Measurements from ENCODE around the gene ZAP70.
"Not testable (repeated sequence)": the region's sequence is repeated elsewhere in the genome, so short reads cannot be mapped to it uniquely, and the experiment has no call there.

ZAP70 gene

DNA sequence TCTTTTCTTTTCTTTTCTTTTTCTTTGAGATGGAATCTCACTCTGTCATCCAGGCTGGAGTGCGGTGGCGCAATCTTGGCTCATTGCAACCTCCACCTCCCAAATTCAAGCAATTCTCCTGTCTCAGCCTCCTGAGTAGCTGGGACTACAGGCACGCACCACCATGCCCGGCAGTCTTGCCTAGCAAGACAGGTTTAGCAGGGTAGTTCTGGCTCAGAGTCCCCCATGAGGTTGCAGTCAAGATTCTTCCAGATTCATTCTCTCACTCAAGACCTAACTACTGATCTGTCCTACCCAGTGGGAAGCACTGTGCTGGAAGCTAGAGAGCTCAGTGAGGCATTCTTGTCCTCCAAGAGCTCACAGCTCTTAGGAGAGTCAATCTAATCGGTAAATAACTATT is 17.6 kb upstream of the ZAP70 start:
- no peak for DNase-seq (ENCODE audit: low read depth, low spot score)
- no peak overlapping the region for H3K4me3 ChIP-seq (ENCODE audit: low read length)

DNA sequence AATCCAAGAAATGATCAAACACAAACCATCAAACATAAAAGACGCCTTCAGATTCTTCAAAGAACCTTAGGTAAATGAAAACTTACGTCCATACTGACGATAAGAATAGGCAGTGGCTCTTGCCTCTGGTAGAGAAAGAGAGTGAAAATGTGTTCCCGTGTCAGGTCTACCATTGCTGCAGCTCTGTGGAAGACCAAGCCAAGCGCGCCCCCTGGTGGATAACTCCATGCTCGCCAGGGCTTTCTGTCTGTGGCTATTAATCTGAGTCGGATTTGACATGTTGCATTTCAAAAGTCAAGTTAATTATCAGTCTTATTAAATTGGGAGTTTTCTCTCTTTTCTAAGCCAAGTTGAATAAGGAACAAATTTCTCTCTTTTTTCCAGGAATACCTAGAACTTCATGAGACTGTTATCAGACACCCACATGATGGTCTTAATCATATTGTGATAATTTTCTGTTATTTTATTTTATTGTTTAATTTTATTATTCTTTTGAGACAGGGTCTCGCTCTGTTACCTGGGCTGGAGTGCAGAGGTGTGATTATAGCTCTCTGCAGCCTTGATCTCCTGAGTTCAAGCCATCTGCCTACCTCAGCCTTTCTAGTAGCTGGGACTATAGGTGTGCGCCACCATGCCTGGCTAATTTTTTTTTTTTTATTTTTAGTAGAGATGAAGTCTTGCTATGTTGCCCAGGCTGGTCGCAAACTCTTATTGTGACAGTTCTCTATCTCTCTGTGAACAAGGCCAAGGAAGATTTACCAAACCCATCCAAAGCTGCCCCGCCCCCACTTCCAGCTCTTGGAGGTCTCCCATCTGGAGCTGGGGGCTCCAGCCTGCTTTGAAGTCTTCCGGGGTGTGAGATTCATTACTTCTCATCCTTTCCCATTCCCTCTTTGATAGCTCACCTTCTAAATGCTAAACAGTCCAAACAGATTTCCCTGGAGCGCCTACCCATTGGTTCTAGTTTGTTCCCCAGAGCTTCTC is 15.8 kb upstream of the ZAP70 start:
- peak; percentile 86 for DNase-seq (ENCODE audit: low read depth, low spot score)
- H3K4me3 ChIP-seq (ENCODE audit: low read length) = no peak overlapping the region

DNA sequence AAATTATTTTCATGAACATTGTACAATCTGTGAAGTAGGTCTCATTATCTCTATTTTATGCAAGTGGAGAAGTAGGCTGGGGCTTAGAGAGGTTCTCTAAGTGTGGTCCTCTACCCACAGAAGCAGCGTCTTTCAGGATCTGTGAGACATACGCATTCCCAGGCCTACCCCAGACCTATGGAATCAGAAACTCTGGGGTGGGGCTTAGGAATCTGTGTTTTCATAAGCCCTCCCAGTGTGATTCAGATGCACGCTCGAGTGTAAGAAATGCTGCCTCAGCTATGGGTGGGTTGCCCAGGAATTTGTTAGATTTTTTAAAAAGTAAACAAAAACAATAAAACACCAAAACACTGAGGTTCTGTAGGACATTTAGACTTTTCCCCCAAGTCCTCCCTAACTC is 14.8 kb upstream of the ZAP70 start:
- DNase-seq (ENCODE audit: low read depth, low spot score) = no peak
- H3K4me3 ChIP-seq (ENCODE audit: low read length) = no peak overlapping the region

DNA sequence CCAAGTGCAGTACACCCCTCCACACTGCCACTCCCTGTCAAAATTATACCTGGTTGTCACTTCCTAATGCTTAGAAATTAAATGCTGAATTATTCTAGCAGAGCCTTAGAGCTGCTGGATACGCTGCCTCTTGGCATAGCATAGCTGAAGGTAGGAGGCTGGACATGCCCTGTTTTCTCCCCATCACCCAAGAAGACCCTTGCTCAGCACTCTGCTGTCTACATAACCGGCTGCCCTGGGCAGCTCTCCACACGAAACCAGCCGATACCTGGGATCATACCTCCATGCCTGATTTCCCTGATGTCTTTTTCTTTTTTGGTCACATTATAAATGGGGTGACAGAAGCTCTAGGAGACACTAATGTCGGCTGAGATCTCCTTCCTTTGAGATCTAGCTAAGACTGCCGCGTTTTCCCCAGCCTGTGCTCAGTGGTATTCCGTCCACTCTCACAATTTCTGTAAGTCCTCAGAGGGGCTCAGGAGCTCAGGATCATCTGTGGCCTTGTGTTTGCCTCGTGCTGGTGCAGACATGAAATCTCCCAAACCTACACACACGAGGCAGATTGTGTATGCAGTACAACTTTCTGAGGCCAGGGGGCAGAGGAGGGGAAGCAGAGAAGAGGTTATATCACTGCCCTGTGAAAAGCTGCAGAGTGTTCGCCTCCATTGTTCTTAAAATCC is 13.5 kb upstream of the ZAP70 start:
- no peak overlapping the region for H3K4me3 ChIP-seq (ENCODE audit: low read length)
- peak; percentile 73 for DNase-seq (ENCODE audit: low read depth, low spot score)

DNA sequence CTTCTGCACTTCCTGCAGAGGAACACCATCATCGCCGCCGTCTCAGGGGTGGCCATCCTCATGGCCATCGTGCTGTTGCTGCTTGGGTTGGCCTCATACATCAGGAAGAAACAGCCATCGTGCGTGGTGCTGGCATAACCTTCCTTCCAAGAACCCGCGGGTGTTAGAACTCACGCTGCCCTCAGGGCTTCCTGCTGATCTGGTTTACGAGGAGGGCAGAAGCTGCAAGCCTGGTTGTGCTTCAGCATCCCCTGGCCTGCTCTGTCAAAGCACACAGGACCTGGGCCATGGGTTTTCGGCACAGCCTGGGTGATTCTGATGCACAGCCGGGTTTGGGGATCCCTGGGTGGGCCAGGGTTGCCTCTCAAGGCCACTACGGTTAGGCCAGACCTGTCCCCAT is 12.2 kb upstream of the ZAP70 start:
- H3K4me3 ChIP-seq (ENCODE audit: low read length) = no peak overlapping the region
- DNase-seq (ENCODE audit: low read depth, low spot score) = no peak

DNA sequence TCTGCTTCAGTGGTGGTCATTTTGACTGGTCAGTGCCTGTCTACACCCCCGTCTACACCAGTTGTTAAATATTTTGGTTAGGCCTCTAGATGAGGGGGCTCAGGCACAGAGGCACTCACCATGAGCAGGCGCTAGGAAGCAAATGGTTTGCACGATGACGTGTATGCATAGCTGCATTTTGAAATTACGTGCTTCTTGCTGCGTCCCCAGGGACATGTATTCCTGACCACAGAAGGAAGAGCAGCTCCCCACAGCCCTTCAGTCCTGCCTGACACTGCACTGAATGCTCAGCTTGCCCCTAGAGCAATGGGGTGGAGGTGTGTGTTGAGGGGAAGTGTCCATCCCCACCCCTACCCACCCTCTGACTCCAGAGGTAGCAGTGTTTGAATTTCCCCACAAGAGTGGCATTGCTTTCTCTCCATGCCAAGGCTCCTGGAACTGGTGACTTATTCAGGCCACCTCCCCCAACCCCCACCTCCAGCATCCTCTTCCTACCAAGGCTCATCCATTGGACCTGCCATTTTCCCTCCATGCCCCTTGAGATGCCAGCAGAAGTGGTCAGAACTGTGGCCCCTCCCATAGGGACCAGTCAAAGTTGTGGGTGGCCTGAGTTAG is 11.4 kb upstream of the ZAP70 start:
- H3K4me3 ChIP-seq (ENCODE audit: low read length) = no peak overlapping the region
- no peak for DNase-seq (ENCODE audit: low read depth, low spot score)

DNA sequence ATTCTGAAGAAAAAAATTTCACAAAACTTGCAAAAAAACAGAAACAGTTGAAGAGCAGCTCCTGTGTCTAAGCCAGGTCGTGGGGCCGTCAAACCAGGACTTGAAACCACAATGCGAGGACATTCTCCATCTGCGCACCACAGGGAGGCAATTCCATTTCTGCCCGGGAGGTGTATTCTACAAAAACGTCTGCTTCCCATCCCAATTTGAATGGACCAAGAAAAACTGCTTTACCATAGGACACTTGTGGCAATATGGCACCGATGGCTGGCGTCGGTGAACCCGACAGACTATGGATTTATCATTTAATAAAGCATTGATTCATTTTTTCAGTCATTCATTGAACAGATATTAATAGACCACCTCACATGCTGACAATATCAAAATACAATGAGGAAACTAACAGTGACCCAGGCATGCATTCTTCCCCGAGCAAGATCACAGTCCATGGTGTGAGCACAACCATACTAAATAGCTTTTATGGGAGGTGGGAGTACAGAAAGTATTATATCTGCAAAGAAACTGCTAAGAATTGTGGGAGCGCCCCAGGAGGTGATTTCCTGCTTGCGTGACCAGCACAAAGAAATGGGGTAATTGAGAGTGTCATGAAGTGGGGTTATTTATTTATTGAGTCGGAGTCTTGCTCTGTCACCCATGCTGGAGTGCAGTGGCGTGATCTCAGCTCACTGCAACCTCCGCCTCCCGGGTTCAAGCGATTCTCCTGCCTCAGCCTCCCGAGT is 10.5 kb upstream of the ZAP70 start:
- H3K4me3 ChIP-seq (ENCODE audit: low read length) = no peak overlapping the region
- DNase-seq (ENCODE audit: low read depth, low spot score) = no peak

DNA sequence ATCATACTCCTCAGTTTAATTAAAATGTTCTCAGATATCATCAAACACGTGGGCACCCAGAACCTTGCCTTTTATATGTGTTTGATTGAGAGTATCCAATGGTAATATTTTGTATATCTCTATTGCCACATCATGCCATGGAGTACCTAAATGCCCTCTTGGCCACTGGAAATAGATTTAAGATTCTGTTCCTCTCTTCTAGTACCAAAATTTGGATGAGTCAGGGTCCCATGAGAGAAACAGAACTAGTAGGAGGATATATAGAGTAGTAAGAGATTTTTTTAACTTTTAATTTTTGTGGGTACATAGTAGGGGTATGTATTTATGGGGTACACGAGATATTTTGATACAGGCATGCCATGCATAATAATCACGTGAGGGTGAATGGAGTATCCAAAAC is 9.6 kb upstream of the ZAP70 start:
- H3K4me3 ChIP-seq (ENCODE audit: low read length) = no peak overlapping the region
- DNase-seq (ENCODE audit: low read depth, low spot score) = no peak

DNA sequence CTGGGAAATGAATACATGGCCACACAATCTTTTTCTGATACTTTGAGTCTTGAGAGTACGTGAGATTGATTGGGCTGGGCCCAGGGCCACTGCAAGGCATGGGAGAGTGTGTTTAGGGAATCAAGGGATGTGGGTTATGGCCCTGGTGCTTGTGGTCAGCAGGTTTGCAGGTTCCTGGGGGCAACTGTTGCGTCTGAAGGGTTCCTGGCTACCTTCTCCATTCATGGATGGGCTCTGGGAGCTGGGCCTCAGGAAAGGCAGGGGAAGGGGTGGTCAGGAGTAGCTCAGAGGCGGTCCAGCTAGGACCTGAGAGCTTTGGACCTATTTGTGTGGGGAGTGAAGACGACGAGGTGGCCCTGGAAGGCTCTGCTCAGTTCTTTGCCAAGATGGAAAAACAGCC is 8.4 kb upstream of the ZAP70 start:
- no peak overlapping the region for H3K4me3 ChIP-seq (ENCODE audit: low read length)
- DNase-seq (ENCODE audit: low read depth, low spot score) = no peak

DNA sequence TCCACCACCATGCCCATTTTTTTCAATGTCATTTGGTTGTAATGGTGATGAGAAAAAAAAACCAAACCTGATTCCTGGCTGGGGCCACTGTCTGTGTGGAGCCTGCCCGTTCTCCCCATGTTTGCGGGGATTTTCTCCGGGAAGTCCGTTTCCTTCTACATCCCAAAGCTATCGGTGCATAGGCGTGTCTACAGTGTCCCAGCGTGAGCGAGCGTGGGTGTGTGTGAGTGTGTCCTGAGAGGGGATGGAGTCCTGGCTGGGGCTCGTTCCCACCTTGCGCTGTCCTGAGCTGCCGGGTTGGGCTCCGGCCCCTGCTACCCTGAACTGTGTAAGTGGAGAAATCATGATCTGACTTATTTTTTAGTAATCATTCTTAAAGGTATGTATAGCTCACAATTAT is 7.3 kb upstream of the ZAP70 start:
- DNase-seq (ENCODE audit: low read depth, low spot score) = no peak

DNA sequence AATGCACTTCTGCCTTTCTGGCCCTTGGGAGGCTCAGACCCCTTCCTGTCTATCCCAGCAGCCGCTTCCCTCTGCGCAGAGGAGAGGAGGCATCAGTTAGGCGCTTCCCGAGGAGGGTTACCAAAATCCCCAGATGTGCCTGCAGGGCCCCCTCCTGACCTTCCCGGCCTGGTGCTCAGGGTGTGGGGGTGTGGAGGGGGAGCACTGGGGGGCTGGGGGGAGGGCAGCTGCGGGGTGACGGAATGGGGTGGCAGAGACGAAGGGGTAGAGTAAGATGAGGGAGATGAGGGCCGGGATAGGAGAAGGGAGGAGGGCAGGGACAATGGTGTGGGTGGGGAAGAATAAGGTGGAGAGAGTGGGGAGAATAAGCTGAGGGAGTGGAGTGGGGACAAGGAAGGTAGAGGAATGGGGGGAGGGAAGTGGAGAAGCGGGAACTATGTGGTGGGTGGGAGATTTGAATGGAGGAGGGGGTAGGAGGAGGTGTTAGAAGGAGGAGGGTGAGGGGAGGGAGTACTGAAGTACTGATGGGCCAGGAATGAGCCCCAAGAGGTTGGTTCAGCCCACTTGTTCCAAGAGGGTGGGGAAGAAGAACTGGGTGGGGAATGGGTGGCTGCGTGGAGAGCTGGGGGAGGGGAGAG is 6.5 kb upstream of the ZAP70 start:
- H3K4me3 ChIP-seq (ENCODE audit: low read length) = no peak overlapping the region
- no peak for DNase-seq (ENCODE audit: low read depth, low spot score)

More for the DNA sequence above, 7.3 kb upstream of the ZAP70 start:
- no peak overlapping the region for H3K4me3 ChIP-seq (ENCODE audit: low read length)

DNA sequence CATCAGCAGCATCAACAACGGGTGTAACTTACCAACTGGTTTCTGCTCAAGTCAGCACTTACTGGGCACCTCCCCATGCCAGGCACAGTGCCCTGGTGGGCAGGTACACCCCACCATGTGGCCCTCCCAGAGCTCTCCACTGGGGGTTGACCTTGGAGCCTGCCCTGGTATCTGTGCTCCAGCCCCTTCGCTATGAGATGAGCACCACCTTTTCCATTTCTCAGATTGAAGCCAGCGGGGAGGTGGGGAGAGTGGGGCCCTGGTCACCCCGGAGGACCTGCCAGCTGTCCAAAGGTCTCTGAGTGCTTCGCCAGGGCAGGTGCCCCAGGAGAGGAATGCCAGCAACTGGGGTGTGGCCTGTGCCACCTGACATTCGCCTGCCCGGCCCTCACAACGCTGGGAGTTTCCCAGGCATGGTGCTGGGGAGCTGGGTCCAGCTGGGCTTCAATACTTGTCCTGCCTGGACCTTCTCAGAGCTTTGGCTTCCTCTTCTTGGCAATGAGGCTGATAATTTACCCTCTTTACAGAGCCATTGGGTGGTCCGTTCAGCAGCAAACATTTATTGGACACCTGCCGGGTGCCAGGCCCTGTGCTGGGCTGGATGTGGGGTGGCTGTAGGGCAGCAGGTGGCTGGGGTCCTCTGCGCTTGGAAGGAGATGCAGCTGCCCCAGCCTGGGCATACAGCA is 5.9 kb upstream of the ZAP70 start:
- DNase-seq (ENCODE audit: low read depth, low spot score) = no peak
- H3K4me3 ChIP-seq (ENCODE audit: low read length) = no peak overlapping the region

DNA sequence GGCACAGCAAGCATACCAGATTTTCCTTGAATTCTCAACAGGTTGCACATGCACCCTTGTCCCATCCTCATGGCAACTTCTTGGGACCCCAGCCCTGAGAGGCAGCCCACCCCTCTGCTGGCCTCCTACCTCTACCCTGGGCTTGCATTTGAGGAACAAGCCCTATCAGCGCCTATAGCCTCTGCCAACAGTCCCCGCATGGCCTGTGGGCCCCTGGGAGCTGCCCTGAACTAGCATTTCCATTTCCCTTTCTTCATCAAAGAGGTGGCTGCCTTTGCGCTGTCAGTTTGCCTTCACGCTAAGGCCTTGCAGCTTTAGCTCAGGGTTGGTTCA is 5.4 kb upstream of the ZAP70 start:
- H3K4me3 ChIP-seq (ENCODE audit: low read length) = no peak overlapping the region
- no peak for DNase-seq (ENCODE audit: low read depth, low spot score)

DNA sequence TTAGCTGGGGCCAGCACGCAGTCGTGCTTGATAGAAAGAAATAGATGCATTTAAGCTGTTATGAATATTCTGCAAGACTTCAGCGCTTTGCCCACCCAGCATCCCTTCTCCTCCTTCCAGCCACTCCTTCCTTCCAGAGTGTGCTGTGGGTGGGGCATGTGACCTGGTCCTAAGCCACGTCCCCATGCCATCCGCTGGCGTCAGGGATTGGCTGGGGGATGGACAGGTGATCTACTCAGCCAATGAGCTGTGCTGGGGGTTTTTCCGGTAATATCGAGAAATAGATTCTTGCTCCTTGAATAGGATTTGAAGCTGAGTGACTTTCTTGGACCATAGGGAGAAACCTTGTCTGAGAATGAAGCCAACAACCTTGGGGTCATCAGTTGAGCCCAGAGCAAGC is 4.8 kb upstream of the ZAP70 start:
- no peak for DNase-seq (ENCODE audit: low read depth, low spot score)
- H3K4me3 ChIP-seq (ENCODE audit: low read length) = no peak overlapping the region

DNA sequence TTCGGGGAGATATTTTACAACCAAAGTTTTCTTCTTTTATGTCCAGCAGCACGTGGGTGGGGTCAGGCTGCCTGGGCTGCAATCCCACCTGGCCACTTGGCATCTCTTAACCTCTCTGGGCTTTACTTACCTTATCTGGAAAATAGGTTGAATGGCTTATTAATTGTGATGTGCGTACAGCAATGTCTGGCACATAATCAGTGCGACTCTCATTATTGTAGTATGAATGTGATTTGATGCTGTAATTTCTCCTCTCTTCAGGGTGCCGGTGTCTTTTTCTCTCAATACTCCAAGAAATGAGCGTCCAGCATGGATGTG is 2.0 kb upstream of the ZAP70 start:
- H3K4me3 ChIP-seq (ENCODE audit: low read length) = no peak overlapping the region

DNA sequence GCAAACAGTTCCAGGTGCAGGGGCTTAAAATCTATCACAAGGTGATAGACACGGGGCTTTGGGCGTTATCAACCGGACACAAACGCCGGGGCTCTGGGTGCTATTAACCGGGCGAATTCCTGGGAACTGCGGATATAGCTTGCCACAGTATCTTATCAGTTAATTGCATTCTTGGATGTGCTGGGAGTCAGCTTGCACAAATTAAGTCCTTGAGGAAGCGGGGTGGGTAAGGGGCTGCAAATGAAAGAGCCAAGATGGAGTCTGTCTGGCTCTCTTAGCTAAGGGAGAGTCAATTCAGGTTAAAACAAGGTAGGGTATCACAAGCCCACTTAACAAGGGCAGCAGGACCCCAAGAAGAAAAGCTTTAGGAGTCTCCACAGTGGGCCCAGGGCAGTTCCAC is 1.2 kb upstream of the ZAP70 start:
- H3K4me3 ChIP-seq (ENCODE audit: low read length) = peak overlapping the region; percentile 99
- DNase-seq (ENCODE audit: low read depth, low spot score) = not testable (repeated sequence)

More for the DNA sequence above, 2.0 kb upstream of the ZAP70 start:
- DNase-seq (ENCODE audit: low read depth, low spot score) = no peak

DNA sequence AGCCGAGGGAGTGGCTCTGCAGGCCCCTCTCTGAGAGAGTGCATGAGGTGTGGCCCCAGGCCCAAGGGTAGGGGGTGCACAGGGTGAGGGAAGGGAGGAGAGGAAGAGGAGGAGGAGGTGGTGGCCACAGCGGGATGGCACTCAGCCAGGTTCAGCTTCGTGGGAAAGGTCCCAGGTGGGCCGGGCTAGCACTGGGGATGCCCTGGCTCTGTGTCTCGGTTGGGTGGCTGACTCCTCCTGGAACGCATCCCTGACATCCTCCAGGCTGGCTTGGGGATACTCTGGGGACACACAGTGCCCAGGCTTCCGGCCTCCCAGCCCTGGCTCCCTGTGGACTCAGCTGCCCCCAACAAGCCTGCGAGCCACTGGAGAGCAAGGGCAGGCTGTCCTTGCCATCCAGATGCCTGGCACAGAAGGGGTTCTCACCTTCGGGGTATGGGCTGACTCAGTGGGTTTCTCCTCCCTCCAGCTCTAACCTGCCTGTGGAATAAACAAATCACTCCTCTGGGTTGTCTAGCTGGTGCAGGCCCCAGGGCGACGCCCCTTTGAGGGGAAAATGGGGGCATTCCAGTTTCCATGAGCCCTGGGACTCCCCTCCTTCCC is 582 bp upstream of the ZAP70 start:
- DNase-seq (ENCODE audit: low read depth, low spot score) = no peak
- H3K4me3 ChIP-seq (ENCODE audit: low read length) = peak overlapping the region; percentile 99
